GM12865 (cell line): ENCODE data around the gene TMED1.
"Not testable (repeated sequence)": the region's sequence is repeated elsewhere in the genome, so short reads cannot be mapped to it uniquely, and the experiment has no call there.

Source experiments
- DNase-seq: peaks from one replicate; pipeline ENCODE4 v3.0.0; 2010; ENCODE audit warnings: low read depth
- H3K4me3 ChIP-seq: 2 replicates; pipeline ENCODE4 v1.5.1; 2011; ENCODE audit warnings: mild to moderate bottlenecking, low read depth, low read length, control low read depth
- CTCF ChIP-seq: IDR thresholded peaks from 2 replicates; pipeline ENCODE4 v1.5.1; 2011; ENCODE audit warnings: low read length, control low read depth, low read depth, inconsistent platforms; ENCODE audit not compliant: insufficient read depth; ENCODE audit errors: missing control alignments

Gene TMED1

GRCh38 chr19:10876459-10877240, 40.6 kb upstream of the TMED1 start:
- TF ChIP-seq CTCF = no peak
- peak overlapping the region; percentile 38 for H3K4me3 ChIP-seq
- DNase-seq = peak; percentile 91

GRCh38 chr19:10874024-10874423, 38.0 kb upstream of the TMED1 start:
- no peak for TF ChIP-seq CTCF
- no peak for DNase-seq
- H3K4me3 ChIP-seq = peak overlapping the region; percentile 94

- DNase-seq = peak; percentile 61
- H3K4me3 ChIP-seq = peak overlapping the region; percentile 94
- TF ChIP-seq CTCF = no peak
Observed at GRCh38 chr19:10872546-10873107, 36.6 kb upstream of the TMED1 start.

GRCh38 chr19:10871711-10872545, 35.9 kb upstream of the TMED1 start:
- H3K4me3 ChIP-seq = peak overlapping the region; percentile 94
- DNase-seq = peak; percentile 60
- peak; percentile 12 for TF ChIP-seq CTCF

- H3K4me3 ChIP-seq = peak within 1 kb of the TSS; percentile 94
- peak; percentile 100 for DNase-seq
- peak; percentile 72 for TF ChIP-seq CTCF
Observed at GRCh38 chr19:10870955-10871603, 35.1 kb upstream of the TMED1 start, which contains the start of gene CARM1. TSS of gene CARM1 (plus strand) at chr19:10871553. CDS start at chr19:10871703, 150 bp downstream.

GRCh38 chr19:10870501-10870954, 34.5 kb upstream of the TMED1 start:
- H3K4me3 ChIP-seq = peak overlapping the region; percentile 59
- DNase-seq = no peak
- no peak for TF ChIP-seq CTCF

GRCh38 chr19:10869872-10870311, 33.9 kb upstream of the TMED1 start:
- not testable (repeated sequence) for H3K4me3 ChIP-seq, DNase-seq
